KOPT-K1 (cell line): ENCODE measurements around the gene TMPRSS7.

Experiments used
- H3K27ac ChIP-seq: fragments of 200-600 bp; sonication (generic); 2 replicates; pipeline ENCODE4 v1.5.1; 2016; ENCODE audit warnings: antibody characterized with exemption, mild to moderate bottlenecking, low read depth, low read length; ENCODE audit not compliant: poor library complexity, severe bottlenecking
- H3K36me3 ChIP-seq: fragments of 200-600 bp; sonication (generic); 2 replicates; pipeline ENCODE4 v1.5.1; 2017; ENCODE audit warnings: antibody characterized with exemption, mild to moderate bottlenecking, low read length, moderate library complexity; ENCODE audit not compliant: insufficient read depth
- H3K9me3 ChIP-seq: fragments of 200-600 bp; sonication (generic); 2 replicates; pipeline ENCODE4 v1.5.1; 2017; ENCODE audit warnings: antibody characterized with exemption, low read length, mild to moderate bottlenecking; ENCODE audit not compliant: insufficient read depth, poor library complexity, severe bottlenecking

TMPRSS7 gene

GRCh38 chr3:112074616-112075497, 40.3 kb downstream of the TMPRSS7 start:
- Histone ChIP-seq H3K27ac (peak overlapping the region; percentile 54), H3K36me3 (no peaks in the 10 kb centered on the region), H3K9me3 (no peaks in the 10 kb centered on the region)

GRCh38 chr3:112078125-112079083, 43.9 kb downstream of the TMPRSS7 start:
- H3K36me3 ChIP-seq, result no peaks in the 10 kb centered on the region
- H3K9me3 ChIP-seq, result no peaks in the 10 kb centered on the region
- no peak overlapping the region for H3K27ac ChIP-seq

GRCh38 chr3:112083239-112083638, 48.7 kb downstream of the TMPRSS7 start:
- Histone ChIP-seq H3K36me3 (no peaks in the 10 kb centered on the region), H3K27ac (no peak overlapping the region), H3K9me3 (no peaks in the 10 kb centered on the region)

GRCh38 chr3:112084980-112085705, 50.6 kb downstream of the TMPRSS7 start:
- Histone ChIP-seq H3K36me3 (no peaks in the 10 kb centered on the region), H3K27ac (no peak overlapping the region), H3K9me3 (no peaks in the 10 kb centered on the region)

GRCh38 chr3:112085735-112086075, 51.2 kb downstream of the TMPRSS7 start:
- Histone ChIP-seq H3K36me3 (no peaks in the 10 kb centered on the region), H3K27ac (no peak overlapping the region), H3K9me3 (no peaks in the 10 kb centered on the region)

GRCh38 chr3:112086076-112086854, 51.7 kb downstream of the TMPRSS7 start, which contains the start of gene C3orf52:
Gene C3orf52 (plus strand): TSS chr3:112086389. CDS start chr3:112086408, 19 bp downstream.
- Histone ChIP-seq H3K27ac (no peak within 1 kb of the TSS), H3K36me3 (no peaks in the 10 kb centered on the region), H3K9me3 (no peaks in the 10 kb centered on the region)

GRCh38 chr3:112086875-112087524, 52.5 kb downstream of the TMPRSS7 start:
- no peaks in the 10 kb centered on the region for H3K9me3 ChIP-seq
- no peak overlapping the region for H3K27ac ChIP-seq
- no peaks in the 10 kb centered on the region for H3K36me3 ChIP-seq

- no peaks in the 10 kb centered on the region for H3K36me3 ChIP-seq
- H3K9me3 ChIP-seq, result no peaks in the 10 kb centered on the region
- H3K27ac ChIP-seq, result no peak overlapping the region
These were observed 53.2 kb downstream of the TMPRSS7 start for GRCh38 chr3:112087746-112088145.

- no peak overlapping the region for H3K27ac ChIP-seq
- H3K9me3 ChIP-seq, result no peaks in the 10 kb centered on the region
- H3K36me3 ChIP-seq, result no peaks in the 10 kb centered on the region
These were observed 54.4 kb downstream of the TMPRSS7 start for GRCh38 chr3:112088944-112089343.

- Histone ChIP-seq H3K36me3 (no peaks in the 10 kb centered on the region), H3K9me3 (no peaks in the 10 kb centered on the region), H3K27ac (peak overlapping the region; percentile 1)
These were observed 55.7 kb downstream of the TMPRSS7 start for GRCh38 chr3:112089956-112090886.

GRCh38 chr3:112090887-112091586, 56.5 kb downstream of the TMPRSS7 start:
- Histone ChIP-seq H3K27ac (peak overlapping the region; percentile 1), H3K36me3 (no peaks in the 10 kb centered on the region), H3K9me3 (no peaks in the 10 kb centered on the region)

GRCh38 chr3:112092496-112093179, 58.1 kb downstream of the TMPRSS7 start:
- Histone ChIP-seq H3K9me3 (no peaks in the 10 kb centered on the region), H3K27ac (no peak overlapping the region), H3K36me3 (no peaks in the 10 kb centered on the region)
